Adrenal gland (tissue), 5 donors: ENCODE measurements around the gene RRAGD.

ENCODE experiments used
- CTCF ChIP-seq, 6 experiments: fragments of 450-650 bp in 4 of 6; fragments of 200-600 bp in 2 of 6; sonication (generic) in 1 of 6; IDR thresholded peaks; 1 replicate in 5 of 6; 2 replicates in 1 of 6; pipeline versions ENCODE4 v1.5.1 to v1.8.0; 2016 to 2021; ENCODE audit warnings: antibody characterized with exemption in 6 of 6, mild to moderate bottlenecking in 2 of 6, moderate library complexity in 1 of 6
- POLR2A ChIP-seq, 2 donors: fragments of 450-650 bp; IDR thresholded peaks; one replicate each; pipeline ENCODE4 v1.6.1; 2017; ENCODE audit warnings: antibody characterized with exemption in 2 of 2, mild to moderate bottlenecking in 2 of 2, moderate library complexity in 1 of 2
- donor health status: DM: no; HTN: no; CAD: no.

DNA sequence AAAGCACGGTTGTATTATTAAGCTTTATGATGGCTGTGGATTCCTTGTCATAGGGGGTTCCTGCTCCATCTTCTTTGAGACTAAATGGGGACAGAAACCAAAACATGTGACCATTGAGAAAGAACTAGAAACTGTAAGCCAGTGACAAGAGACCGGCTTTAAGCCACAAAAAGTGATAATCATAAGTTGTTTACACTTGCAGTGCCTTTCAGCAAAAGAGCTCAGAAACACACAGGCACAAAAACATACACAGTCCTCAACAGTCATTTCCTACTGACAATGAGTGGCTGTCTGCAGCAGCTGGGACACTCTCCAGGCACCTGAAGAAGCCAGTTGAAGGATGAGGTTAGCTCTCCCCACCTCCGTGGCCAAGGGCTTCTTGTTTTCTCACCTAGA is 39.6 kb downstream of the RRAGD start:
- no peak for TF ChIP-seq CTCF (IDR thresholded peaks at IDR 0.05)
- no peak for TF ChIP-seq POLR2A (IDR thresholded peaks at IDR 0.05)
